NOMO-1 treated with dmso at 0.1 percent for 144 hours (cell line): ENCODE results near the gene TMEM223.
A peak's percentile ranks its signal among the peaks of the same experiment; 100 is the strongest.
"Not testable (repeated sequence)": the region's sequence is repeated elsewhere in the genome, so short reads cannot be mapped to it uniquely, and the experiment has no call there.

Experiments
- DNase-seq: peaks from one replicate; lab custom pipeline; 2025; ENCODE audit not compliant: unreplicated experiment; lab: John Stamatoyannopoulos, UW

TMEM223 gene, protein sequence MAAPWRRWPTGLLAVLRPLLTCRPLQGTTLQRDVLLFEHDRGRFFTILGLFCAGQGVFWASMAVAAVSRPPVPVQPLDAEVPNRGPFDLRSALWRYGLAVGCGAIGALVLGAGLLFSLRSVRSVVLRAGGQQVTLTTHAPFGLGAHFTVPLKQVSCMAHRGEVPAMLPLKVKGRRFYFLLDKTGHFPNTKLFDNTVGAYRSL

DNA sequence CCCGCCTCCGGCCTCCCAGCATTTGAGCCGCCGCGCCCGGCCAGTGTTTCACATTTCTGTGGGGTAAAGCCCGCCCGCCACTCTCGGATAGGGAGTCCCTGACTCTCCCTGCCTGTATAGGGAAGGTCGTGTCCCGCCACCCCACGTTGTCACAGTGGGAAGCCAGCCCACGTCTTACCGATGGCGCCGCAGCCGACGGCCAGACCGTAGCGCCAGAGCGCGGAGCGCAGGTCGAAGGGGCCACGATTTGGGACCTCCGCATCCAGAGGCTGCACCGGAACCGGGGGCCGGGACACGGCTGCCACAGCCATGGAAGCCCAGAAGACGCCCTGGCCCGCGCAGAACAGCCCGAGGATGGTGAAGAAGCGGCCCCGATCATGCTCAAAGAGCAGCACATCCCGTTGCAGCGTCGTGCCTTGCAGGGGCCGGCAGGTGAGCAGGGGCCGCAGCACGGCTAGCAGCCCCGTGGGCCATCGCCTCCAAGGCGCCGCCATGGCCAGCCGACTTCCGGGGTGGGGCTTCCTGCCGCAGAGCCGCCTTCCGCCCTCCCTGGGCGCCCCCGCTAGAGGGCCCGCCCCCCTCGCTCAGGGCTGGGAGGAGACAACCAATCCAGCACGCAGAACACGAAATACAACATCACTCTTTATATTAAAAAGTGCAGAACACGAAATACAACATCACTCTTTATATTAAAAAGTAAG lies at the start of gene TMEM223:
TMEM223 (minus strand) TSS at position 506 of the 701 bp plus-strand sequence; CDS start at position 494, 12 bp downstream.
- peak; percentile 86 for DNase-seq

DNA sequence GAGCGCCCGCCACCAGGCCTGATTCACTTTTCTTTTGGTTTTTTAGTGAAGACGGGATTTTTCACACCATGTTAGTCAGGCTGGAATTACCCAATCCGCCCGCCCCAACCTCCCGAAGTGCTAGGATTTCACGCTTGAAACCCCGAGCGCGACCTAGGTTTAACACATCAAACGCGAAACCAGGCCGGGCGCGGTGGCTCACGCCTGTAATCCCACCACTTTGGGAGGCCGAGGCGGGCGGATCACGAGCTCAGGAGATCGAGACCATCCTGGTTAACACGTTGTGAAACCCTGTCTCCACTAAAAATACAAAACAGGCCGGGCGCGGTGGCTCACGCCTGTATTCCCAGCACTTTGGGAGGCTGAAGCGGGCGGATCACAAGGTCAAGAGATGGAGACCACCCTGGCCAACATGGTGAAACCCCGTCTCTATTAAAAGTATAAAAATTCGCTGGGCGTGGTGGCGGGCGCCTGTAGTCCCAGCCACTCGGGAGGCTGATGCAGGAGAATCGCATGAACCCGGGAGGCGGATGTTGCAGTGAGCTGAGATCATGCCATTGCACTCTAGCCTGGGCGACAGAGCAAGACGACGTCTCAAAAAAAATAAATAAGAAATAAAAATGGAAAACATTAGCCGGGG lies 49.0 kb upstream of the TMEM223 start:
- DNase-seq = peak; percentile 39

DNA sequence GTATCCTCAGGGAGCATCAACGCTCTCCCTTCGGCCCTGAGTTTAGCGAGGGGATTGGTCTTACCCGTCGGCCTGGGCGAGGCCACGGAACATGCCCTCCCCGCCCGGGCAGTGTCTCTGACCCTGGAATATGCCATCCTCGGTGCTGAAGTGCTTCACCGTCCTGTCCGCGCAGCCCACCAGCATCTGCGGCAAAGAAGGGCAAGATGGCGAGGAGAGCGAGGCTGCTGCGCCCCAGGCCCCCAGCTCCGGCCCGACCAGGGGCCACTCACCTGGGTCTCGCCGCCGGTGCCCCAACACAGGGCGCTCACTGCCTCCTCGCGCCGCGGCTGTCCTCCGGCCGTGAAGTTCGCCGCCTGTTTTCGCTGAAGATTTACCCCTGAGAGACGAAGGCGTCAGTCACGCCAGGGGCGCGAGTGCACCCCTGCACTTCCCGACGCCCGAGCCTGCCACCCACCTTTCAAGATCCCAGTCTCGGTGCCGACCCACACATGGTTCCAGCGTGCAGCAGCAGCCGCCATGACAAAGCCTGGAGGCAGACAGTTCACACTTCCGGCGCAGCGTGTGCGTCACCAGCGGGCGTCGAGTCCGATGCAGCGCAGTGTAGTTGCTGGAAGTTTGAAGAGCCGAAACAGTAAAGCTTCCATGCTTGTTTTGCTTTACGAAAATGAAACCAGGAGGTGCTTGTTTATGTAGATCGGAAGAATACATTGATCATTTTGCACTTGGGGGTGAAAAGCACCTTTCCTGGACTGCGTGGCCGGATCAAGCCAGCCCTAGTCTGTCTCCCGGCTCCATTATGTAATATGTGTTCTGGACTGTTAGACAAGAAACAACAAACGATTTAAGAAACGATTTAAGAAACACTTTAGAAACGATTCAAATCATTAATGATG lies 47.5 kb upstream of the TMEM223 start, which contains the start of gene WDR74:
WDR74 (minus strand) TSS at position 541 of the 896 bp plus-strand sequence; CDS start at position 521, 20 bp downstream.
- DNase-seq = peak; percentile 84

DNA sequence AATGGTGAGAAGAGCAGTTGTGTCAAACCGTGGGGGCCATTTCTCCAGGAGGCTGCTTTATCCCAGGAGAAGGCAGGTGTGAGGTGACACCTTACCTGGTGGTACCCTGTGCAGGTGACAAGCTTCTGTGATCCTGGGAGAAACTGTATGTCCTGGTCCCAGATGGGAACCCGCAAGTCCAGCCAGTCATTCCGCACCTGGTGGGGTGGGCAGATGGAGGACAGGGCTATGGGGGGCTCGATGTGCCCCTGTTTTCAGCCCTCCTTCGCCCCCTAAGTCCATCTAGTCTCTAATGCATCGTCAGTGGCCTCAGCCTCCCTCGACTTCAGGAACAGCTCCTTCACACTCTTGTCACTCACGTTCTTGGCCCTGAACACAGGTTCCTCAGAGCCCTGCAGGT lies 43.5 kb upstream of the TMEM223 start:
- DNase-seq = no peak

DNA sequence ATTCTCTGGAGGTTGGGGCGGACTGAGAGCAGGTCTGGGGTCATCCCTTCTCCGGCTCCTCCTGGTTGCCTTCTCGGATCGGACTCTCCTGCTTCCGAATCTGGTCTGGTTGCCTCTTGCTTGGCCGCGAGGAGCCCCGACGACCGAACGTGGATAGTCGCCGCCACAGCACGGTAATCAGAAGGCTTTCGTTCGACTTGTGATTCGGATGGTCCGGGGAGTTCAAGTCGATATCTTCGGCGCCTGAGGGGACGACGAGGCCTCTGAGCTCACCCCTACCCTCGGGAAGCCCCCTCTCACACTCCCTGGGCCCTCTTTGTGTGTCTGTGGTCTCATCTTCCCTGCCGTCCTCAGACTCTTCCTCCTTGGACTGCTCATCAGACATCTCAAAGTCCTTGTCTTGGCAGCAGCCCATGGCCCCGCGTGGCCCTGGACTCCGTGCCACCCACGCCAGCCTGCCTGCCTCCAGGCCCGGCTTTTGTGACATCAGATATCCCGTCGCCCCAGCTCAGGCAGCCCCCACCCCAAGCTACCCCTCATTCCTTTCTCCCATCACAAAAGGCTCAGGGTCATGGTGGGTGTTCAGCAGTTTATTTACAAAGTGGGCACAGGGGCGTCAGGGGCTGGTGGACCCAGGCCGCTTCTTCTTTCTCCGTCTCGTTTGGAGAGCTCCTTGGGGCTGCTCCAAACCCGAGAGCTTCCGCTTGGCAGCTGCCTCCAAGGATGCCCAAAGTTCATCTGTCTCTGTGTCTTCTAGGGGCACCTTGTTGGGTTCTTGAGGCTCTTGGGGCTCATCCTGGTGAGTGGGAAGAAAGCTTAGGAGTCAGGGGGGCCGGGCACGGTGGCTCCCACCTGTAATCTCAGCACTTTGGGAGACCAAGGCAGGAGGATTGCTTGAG lies 40.8 kb upstream of the TMEM223 start, which contains the start of gene TEX54:
TEX54 (minus strand) TSS at position 506 of the 899 bp plus-strand sequence.
- DNase-seq = no peak

DNA sequence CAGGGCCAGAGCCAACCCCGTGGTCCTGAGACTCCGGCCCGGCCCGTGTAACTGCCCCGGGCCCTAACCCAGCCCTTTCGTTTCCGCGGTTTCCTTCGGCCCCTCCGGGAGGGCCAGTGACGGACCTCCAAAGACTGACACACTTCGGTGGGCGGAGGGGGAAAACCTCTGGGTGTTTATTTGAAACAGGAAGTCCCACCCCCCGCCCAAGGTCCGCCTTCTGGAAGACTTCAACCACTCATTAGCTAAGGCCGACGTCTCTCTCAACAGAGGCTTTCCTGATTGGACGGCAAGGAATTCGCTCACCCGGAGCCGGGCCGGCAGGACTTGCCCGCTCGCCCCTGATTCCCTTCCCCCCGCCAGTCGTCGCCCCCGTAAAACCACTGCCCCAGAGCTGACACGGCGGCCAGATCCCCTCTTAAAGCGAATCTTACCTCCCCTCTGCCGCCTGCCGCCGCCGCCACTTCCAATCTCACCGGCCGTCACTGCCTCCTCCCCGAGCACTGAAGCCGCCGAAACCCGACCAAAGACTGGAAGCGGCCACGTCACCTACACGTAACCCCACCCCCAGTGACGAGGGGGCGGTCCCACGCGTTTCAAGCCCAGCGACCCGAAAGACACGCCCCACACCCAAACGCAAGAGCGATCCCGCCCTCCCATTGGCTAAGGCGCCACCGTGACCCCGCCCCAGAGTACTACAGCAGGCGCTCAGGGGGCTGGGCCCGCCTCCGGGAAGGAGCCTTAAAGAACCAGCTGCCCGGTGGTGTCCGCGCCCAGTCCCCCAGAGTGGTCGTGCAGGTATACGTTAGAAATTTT lies 39.9 kb upstream of the TMEM223 start, which contains the start of gene STX5:
STX5 (minus strand) TSS at position 532 of the 816 bp plus-strand sequence. CDS start 808 bp downstream, outside the sequence.
- DNase-seq = peak; percentile 98

DNA sequence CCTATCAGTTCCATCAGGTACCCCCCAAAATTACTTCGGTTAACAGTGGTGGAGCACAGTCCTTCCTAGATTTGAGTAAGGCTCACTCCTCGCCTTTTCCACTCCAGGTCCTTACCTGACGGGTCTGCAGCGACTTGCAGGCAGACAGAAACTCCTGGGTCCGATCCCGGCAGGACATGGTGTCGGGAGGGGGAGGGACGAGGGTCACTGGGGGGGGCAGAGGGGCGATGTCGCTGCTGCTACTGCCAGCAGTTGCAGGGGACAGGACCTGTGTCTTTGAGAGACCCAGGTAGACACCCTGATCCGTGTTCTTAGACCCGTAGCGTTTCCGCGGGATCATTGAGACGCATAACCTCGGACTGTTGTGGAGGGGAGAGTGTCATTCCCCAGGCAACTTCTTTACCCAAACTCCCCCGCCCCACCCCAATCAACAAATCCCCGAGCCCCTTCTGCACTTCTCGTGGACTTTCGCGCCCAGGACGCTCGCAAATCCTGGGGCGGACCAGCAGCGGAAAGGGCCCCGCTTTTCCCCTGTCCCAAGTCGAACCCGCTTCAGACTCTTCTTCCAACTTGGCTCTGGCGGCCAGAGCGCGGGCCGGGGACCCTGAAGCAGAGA lies 39.2 kb upstream of the TMEM223 start:
- DNase-seq = no peak

DNA sequence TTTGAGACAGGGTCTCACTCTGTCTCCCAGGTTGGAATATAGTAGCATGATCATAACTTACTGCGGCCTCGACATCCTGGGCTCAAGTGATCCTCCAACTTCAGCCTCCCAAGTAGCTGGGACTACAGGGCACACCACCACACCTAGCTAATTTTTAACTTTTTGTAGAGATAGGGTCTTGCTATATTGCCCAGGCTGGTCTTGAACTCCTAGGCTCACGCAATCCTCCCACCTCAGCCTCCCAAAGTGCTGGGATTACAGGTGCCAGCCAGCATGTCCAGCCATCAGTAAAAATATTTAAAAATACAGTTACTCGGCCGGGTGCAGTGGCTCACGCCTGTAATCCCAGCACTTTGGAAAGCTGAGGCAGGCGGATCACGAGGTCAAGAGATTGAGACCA lies 36.3 kb upstream of the TMEM223 start:
- not testable (repeated sequence) for DNase-seq

DNA sequence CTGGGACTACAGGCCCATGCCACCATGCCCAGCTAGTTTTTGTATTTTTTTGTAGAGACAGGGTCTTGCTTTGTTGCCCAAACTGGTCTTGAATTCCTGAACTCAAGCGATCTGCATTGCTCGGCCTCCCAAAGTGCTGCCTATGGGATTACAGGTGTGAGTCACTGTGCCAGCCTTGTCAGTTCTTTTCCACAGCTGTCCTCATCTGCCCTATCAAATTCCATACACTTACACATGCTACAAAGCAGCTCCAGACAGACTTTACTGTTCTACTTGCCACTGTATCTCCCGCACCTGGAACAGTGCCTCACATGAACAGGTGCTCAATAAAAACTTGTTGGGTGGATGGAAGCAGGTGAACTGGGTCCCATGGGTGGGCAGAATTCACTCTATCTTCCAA lies 31.9 kb upstream of the TMEM223 start:
- no peak for DNase-seq

DNA sequence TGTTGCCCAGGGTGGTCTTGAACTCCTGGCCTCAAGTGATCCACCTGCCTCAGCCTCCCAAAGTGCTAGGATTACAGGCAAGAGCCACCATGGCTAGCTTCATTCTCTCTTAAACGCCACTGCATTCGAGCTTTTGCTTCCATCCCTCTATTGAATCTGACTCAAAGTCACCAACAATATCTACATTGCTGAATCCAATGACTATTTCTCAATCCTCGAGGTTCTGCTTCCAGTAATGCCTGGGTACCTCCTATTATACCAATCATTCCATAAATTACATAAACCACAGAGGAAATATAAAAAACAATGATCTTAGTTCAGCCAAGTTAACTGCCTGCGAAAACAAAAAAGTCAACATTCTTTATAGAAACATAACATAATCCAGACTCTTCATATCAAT lies 25.3 kb upstream of the TMEM223 start:
- no peak for DNase-seq

DNA sequence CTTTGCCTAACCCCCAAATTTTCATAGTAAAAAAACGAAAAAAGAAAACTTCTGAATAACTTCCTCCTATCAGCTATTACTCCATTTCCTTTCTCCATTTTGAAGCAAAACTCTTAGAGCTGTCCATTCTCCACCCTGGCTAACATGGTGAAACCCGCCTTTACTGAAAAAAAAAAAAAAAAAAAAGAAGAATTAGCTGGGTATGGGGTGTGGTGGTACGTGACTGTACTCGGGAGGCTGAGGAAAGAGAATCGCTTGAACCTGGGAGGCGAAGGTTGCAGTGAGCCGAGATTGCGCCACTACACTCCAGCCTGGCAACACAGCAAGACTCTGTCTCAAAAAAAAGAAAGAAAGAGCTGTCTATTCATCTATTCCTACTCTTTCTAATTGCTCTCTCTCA lies 24.8 kb upstream of the TMEM223 start:
- peak; percentile 85 for DNase-seq

DNA sequence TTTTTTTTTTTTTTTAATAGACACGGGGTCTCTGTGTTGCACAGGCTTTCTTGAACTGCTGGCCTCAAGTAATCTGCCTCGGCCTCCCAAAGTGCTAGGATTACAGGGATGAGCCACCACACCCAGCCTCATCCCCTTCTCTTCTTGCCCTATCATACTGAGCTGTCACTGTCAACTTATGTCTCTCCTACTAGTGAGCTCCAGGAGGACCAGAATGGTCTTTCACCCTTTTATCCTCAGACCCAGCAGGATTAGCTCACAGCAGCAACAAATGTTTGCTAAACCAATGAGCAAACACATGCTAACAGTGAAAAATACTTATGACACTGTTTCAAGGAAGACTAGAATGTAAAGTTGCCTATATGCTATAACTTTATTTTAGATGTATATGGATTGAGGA lies 19.9 kb upstream of the TMEM223 start:
- no peak for DNase-seq

DNA sequence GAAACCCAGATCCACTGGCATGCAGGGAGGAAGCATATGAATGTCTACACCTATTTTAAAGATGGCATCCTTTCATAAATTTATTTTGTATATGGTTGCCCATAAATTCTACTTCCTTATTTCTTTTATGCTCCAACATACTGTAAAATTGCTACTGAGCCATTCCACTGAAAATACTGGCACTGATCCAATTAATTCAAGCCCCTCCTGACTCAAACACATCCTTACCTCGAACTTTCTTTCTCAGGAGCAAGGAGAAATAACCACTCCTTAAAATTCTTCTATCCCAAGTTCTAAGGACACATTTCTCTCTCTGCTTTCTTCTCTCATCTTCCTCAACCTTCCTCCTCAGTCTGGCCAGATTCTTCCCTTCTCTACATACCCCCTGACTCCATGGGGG lies 18.9 kb upstream of the TMEM223 start:
- DNase-seq = no peak

DNA sequence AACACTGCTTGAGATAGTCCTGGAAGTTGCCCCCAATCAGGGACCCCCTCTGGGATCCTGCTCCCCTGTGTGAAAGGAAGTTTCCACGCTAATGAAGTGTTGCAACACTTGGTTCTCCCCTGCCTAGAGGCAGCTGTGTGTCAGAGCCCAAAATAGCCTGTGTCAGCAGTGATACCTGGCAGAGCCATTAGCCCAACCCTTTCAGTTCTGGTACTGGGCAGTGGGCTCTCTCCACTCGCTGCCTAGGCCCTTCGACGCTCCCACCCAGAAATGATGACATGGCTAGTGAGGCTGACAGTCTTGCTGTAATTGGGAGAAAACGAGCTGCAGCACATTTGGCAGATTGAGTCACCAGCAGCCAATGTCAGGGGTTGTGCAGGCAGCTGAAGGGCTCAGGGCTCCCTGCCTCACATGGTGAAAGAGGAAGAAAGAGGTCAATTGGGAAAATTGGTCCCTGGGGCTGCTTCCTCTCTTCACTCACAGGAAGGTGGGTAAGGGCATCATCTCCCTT lies 14.9 kb upstream of the TMEM223 start:
- DNase-seq = peak; percentile 84

DNA sequence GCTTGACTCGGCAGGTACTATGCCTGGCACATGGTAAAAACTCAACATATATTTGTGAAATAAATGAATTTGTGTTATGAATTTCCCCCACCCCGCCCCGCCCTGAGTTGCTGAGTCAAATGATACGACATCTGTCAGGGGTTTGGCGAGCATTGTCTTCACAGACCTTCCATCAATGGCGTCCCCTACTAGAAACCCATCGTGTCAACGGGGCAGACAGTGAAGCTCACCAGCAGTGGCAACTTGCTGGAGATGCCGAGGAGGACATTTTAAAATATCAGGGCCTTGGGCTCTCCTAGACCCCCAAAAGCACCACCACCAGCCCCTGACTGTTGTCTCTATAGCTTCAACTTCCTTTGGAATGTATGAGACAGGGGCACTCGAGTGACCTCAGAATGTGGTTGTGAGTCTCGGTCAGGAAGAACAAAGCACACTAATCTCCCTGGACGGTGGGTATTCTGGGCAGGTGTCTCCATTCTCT lies 14.2 kb upstream of the TMEM223 start:
- DNase-seq = no peak

DNA sequence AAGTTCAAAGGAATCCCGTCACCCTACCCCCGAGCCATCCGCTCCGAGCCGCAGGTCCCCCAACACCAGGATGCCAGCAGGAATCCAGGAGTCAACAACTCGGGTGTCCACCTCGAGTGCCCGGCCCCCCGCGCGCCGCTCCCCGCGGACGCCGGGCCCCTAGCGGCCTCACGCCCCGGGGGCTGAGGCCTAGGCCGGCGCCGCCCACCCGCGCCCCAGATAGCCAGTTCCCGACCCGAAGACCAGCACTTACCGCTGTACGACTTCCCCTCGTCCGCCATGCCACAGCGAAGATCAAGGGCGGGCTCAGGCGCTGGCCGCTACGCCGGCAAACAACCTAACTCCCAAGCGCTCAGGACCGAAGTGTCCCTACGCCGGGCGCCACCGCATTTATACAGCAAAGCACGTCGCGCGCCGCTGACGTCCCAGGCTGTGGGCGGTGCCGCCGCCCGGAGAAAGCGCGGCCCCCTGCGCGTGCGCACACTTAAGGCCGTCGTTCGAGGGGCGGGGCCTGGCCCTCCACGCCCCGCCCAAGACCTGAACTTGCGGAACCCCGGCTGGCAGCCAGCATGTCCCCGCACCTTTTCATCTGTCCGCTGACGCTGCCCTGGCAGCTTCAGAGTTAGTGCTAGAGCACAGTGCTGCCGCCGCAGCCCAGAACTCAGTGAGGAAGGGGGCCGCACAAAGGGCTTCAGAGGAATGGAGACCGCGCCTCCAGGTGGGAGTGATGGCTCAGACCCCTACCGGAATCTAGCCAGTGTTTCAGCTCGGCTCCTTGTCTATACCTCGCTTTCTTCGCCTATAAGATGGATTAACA lies 13.5 kb upstream of the TMEM223 start, which contains the start of gene NXF1:
NXF1 (minus strand) TSS at position 365 of the 817 bp plus-strand sequence; CDS start at position 281, 84 bp downstream.
- peak; percentile 89 for DNase-seq
